ENCODE results near the gene RABL2A.
"Not testable (repeated sequence)": the region's sequence is repeated elsewhere in the genome, so short reads cannot be mapped to it uniquely, and the experiment has no call there.

RABL2A gene

DNA sequence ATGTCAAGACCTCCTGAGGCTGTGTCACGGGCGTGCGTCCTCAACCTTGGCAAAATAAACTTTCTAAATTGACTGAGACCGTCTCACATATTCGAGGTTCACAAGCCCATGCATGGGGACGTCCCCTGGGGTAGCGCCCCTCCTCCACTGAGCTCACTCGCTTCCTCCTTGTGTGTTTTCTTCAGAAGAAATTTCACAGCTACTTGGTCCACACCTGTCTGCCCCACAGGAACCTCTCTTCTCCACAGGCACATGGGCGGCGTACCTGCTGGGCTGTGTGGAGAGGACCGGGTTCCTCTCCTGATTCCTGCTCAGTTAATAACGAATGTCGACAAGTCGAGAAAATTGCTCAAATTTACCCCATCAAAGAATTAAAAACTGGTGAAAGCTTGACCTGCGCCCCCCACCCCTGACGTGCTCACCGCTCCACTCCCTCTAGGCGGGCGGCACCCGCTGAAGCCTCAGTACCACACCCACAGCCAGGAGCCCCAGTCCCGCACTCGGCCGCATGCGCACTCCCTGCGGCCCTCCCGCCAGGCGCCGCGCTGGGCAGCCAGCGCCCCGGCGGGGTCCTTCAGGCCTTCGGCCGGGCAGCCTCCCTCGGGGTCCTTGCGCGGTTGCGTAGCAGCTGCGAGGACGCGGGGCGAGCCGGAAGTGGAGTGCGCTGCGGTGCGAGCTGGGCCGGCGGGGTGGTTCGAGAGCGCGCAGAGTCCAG lies at the start of gene RABL2A:
Gene RABL2A (plus strand): TSS at position 651 of the 715 bp plus-strand sequence. CDS start 1,341 bp downstream, outside the sequence.
- peak; percentile 40 for DNase-seq (ENCODE audit: low spot score)

DNA sequence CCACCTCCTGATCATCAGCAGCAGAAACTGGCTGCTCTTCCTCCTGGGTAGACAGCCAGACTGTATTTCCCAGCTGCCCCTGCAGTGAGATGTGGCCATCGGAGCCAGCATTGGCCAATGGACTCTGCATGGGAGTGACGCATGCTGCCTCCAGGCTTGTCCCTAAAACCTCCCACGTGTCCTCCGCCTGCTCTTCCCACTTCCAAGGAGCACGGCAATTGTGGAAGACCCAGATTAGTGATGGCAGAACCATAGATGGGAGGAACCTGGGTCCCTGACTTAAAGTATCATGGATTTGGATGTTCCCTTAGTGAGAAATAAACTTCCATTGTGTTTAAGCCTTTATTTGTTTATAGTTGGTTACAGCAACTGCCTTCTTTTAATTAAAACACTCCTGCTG lies 48.6 kb upstream of the RABL2A start:
- not testable (repeated sequence) for DNase-seq (ENCODE audit: low spot score)

DNA sequence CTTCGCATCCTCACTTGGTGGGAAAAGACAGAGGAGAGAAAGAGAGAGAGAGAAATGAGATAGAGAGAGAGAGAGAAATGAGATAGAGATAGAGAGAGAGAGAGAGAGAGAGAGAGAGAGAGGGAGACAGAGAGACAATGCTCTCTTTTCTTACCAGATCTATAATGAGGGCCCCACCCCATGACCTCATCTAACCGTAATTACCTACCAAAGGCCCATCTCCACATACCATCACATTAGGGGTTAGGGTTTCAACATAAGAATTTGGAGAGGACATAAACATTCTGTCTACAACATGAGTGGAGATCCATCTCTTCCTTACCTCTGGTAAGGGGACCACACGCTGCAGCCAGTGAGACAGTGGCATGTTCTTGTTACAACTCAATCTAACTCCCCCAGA lies 44.6 kb upstream of the RABL2A start:
- DNase-seq (ENCODE audit: low spot score): peak; percentile 4

DNA sequence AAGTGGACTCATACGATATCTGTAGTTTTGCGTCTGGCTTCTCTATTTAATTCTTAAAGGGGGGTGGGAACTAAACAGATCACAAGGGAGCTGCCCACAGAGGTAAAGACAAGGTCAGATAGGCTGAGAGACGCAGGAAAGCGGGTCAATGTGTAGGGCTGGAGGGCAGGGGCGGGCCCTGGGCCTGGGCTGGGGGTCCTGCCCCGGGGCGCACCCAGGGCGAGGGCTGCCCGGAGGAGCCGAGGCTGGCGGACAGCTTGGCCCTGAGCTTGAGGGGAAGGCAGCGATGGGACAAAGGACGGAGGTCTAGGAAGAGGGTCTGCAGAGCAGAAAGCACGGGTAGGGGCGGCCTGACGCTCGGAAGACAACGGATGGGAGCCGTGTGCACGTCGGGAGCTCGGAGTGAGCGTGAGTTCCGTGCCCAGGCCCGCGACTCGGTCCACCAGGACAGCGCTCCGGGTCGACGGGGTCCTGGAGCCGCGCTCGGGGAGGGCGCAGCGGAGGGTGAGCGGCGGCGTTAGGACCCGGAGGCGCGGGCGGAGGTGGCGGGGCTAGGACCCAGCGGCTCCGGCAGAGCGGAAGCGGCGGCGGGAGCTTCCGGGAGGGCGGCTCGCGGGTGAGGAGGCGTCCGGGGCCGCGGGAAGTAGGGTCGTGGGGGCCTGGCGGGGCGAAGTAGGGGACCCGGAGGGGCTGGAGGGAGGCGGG lies 43.4 kb upstream of the RABL2A start:
- peak; percentile 57 for DNase-seq (ENCODE audit: low spot score)

DNA sequence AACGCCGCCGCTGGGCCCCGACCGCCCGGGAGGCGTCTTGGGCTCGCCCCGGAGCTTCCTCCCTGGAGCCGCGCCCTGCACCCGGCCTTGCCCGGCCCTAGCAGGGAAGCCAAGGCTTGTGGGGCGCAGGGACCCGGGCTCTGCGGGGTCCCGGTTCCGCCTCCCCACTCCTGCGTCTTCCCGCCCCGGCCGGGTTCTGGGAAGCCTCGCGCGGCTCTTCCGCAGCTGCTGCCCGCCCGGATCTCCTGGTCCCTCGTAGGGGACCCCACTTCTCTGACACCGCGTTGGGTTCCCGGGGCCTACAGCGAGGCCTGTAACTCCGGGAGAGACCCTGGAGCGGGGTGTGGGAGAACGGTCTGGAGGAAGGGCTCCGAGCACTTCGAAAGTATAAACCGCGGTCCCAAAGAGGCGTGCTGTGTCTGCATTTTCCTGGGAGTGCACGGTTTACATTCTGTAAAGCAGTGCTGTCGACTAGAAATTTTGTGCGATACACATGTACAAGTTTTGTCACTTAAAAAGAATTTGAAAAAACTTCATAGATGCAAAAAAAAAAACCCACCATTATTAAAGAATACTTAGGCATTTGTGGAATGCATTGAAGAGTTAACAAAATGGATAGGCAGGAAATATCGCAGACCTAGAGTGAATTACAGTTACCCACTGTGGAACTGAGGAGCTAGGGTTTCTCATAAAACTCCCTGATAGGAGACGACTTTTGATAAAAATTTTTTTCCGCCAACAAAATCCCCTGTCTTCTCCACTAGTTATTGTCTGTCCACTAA lies 42.6 kb upstream of the RABL2A start:
- DNase-seq (ENCODE audit: low spot score): not testable (repeated sequence)

DNA sequence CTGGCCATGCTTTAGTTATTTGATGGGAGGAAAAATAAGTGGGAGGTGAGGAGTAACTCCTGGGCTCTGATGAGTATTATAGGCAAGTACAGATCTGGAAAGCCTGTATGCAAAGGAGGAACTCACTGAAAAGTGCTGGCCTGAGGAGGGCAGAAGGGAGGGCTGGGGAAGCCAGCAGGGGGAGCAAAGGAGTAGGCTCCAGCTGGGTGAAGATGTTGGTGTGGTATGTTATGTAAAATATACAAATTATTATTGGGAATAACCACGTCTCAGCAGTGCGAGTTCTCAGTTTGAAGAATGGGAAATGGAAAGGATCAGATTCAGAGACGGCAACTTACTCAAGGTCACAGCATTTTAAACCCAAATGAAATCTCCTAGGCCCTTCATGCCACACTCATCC lies 39.9 kb upstream of the RABL2A start:
- DNase-seq (ENCODE audit: low spot score): peak; percentile 5

DNA sequence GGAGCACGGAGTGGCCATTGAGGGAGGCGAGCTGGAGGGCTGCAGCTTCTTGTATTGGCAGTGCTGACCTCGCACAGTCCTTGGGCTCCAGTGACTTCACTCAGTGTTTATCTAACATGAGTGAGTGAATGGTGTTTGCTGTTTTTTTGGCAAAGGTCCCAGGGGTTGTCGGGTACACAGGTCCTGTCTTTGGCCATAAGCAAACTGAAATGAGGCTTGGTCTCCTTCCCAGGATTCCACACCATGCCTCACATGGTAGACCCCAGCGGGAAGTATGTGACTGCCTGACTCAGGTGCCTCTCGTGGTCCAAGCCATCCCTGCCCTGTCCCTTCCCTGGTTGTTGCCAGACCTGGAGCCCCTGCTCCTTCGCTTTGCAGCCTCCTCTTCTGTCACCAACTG lies 37.5 kb upstream of the RABL2A start:
- DNase-seq (ENCODE audit: low spot score): not testable (repeated sequence)

DNA sequence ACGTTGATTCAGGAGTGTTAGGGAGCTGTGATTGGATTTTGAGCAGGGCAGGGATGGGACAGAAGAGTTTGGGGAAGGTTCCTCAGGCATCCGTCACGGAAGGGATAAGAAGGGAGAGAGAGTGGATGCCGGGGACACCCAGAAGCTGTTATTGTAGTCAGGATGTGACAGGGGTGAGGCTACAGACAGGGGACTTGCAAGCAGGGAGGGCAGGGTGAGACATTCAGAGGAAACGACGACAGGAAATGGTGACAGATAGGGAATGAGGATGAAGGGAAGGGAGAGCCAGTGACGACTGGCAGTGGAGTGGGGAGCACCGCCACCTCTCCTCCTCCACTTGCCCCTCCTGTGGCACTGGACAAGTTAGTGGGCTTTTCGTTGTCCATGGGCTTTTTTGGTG lies 35.1 kb upstream of the RABL2A start:
- not testable (repeated sequence) for DNase-seq (ENCODE audit: low spot score)

DNA sequence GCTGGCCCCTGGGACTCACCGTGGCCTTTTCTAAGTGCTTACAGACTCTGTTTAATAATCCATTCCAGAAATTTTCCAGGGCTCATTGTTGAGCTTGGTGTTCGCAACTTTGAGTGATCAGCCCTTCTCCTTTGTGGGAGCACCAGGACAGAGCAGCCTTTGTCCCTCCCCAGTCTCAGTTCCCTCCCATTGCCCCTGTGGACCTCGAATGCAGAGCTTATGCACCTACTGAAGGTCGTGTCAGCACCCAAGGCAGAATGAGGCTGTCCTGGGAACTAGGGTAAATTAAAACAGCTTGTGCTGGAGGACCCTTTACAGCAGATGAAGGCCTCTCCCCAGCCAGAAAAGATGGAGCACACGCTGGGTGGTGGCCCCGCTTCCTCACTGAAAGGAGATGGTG lies 33.8 kb upstream of the RABL2A start:
- DNase-seq (ENCODE audit: low spot score): peak; percentile 4

DNA sequence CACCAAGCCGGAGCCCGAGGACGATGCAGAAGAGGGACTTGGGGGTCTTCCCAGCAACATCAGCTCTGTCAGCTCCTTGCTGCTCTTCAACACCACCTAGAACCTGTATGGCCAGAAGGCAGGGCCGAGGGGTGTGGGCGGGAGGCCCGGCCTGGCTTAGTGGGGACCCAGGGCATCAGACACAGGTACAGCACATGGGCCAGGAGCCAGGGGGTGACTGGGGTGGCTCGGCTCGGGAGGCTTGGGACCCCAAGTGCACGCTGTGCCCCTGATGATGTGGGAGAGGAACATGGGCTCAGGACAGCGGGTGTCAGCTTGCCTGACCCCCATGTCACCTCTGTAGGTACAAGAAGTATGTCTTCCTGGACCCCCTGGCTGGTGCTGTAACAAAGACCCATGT lies 31.3 kb upstream of the RABL2A start:
- not testable (repeated sequence) for DNase-seq (ENCODE audit: low spot score)

DNA sequence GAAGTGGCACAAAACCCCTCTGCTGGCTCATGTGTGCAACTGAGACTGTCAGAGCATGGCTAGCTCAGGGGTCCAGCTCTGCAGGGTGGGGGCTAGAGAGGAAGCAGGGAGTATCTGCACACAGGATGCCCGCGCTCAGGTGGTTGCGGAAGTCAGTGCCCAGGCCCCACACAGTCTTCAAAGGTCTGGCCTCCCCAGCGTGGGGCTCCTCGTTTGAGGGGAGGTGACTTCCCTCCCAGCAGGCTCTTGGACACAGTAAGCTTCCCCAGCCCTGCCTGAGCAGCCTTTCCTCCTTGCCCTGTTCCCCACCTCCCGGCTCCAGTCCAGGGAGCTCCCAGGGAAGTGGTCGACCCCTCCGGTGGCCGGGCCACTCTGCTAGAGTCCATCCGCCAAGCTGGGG lies 29.9 kb upstream of the RABL2A start:
- not testable (repeated sequence) for DNase-seq (ENCODE audit: low spot score)

DNA sequence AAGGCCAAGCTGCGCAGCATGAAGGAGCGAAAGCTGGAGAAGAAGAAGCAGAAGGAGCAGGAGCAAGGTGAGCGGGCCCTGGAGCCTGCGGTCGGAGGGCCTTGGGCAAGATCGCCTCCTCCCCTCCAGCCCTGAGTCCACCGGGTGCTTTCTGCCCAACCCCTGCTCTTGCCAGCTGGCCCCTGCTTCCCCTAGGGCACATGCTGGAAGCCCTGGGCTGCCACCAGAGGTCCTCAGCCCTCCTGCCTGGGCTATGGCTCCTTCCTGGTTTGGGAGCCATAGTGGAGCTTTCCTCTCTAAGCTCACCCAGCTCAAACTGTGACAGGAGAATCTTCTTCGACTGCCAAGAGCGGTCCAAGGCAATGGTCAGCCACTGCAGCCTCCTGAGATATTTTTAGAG lies 29.5 kb upstream of the RABL2A start:
- not testable (repeated sequence) for DNase-seq (ENCODE audit: low spot score)

DNA sequence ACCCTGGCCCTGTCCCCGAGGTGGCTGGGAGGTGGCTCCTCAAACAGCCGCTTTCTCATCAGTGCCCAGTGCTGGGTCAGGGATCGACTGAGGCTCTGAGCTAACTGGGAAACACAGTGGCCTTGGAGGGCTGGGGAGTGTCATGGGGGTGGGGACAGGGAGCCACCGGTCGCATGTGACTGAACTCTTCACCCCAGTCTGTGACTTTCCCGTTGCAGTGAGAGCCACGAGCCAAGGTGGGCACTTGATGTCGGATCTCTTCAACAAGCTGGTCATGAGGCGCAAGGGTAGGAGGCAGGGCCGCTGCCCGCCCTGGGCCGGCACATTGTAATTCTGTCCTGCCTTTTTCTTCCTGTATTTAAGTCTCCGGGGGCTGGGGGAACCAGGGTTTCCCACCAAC lies 28.9 kb upstream of the RABL2A start:
- DNase-seq (ENCODE audit: low spot score): not testable (repeated sequence)

DNA sequence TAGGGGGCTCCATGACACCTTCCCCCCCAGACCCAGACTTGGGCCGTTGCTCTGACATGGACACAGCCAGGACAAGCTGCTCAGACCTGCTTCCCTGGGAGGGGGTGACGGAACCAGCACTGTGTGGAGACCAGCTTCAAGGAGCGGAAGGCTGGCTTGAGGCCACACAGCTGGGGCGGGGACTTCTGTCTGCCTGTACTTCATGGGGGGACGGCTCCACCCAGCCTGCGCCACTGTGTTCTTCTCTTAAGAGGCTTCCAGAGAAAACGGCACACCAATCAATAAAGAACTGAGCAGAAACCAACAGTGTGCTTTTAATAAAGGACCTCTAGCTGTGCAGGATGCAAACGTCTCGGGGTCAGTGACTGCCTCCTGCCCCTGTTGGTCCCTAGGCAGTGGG lies 28.3 kb upstream of the RABL2A start:
- not testable (repeated sequence) for DNase-seq (ENCODE audit: low spot score)

DNA sequence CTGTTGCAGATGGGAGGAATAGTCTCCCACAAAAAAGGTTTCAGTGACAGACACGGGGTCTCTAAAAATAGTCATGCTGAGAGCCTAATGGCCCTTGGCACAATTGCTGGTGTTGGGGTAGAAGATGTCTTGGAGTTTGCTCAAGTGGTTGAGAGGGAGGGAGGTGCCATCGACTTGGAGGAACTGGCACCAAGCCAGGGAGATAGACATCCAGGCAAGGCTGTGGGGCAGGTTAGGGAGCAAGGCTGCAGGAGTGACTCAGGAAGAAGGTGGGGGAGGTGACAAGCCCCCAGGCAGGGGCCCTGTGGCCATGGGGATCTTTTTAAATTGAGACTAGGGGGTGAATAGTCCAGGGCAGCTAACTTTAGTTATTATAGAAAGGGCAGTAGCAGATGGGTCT lies 27.9 kb upstream of the RABL2A start:
- not testable (repeated sequence) for DNase-seq (ENCODE audit: low spot score)

DNA sequence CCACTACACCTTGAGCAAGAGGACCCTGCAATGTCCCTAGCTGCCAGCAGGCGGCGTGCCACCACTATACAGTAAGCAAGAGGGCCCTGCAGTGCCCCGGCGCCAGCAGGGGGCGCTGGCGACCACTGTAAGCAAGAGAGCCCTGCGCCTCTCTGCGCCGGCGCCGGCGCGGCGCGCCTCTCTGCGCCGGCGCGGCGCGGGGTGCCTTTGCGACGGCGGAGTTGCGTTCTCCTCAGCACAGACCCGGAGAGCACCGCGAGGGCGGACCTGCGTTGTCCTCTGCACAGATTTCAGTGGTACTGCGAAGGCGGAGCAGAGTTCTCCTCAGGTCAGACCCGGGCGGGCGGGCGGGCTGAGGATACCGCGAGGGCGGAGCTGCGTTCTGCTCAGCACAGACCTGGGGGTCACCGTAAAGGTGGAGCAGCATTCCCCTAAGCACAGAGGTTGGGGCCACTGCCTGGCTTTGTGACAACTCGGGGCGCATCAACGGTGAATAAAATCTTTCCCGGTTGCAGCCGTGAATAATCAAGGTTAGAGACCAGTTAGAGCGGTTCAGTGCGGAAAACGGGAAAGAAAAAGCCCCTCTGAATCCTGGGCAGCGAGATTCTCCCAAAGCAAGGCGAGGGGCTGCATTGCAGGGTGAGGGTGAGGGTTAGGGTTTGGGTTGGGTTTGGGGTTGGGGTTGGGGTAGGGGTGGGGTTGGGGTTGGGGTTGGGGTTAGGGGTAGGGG lies 24.9 kb upstream of the RABL2A start:
- DNase-seq (ENCODE audit: low spot score): peak; percentile 4

DNA sequence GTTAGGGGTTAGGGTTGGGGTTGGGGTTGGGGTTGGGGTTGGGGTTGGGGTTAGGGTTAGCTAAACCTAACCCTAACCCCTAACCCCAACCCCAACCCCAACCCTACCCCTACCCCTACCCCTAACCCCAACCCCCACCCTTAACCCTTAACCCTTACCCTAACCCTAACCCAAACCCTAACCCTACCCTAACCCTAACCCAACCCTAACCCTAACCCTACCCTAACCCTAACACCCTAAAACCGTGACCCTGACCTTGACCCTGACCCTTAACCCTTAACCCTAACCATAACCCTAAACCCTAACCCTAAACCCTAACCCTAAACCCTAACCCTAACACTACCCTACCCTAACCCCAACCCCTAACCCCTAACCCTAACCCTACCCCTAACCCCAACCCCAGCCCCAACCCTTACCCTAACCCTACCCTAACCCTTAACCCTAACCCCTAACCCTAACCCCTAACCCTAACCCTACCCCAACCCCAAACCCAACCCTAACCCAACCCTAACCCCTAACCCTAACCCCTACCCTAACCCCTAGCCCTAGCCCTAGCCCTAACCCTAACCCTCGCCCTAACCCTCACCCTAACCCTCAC lies 24.1 kb upstream of the RABL2A start:
- DNase-seq (ENCODE audit: low spot score): peak; percentile 3

DNA sequence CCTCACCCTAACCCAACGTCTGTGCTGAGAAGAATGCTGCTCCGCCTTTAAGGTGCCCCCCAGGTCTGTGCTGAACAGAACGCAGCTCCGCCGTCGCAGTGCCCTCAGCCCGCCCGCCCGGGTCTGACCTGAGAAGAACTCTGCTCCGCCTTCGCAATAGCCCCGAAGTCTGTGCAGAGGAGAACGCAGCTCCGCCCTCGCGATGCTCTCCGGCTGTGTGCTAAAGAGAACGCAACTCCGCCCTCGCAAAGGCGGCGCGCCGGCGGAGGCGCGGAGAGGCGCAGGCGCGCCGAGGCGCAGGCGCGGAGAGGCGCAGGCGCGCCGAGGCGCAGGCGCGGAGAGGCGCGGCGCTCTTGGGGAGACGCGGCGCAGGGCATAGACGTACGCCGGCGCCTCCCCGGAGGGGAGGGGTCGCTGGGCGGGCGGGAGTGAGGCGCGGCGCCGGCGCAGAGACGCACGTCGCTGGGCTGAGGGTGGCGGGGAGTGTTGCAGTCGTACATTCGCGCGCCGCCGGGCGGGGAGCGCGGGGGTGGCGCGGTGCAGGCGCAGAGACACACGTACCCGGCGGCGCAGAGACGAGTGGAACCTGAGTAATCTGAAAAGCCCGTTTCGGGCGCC lies 23.5 kb upstream of the RABL2A start:
- DNase-seq (ENCODE audit: low spot score): peak; percentile 58

DNA sequence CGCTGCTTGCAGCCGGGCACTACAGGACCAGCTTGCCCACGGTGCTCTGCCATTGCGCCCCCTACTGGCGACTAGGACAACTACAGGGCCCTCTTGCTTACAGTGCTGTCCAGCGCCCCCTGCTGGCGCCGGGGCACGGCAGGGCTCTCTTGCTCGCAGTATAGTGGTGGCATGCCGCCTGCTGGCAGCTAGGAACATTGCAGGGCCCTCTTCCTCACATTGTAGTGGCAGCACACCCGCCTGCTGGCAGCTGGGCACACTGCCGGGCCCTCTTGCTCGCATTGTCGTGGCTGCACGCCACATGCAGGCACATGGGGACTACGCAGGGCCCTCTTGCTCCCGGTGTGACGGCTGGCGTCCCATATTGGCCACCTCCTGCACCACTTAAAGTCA lies 23.0 kb upstream of the RABL2A start:
- peak; percentile 14 for DNase-seq (ENCODE audit: low spot score)

DNA sequence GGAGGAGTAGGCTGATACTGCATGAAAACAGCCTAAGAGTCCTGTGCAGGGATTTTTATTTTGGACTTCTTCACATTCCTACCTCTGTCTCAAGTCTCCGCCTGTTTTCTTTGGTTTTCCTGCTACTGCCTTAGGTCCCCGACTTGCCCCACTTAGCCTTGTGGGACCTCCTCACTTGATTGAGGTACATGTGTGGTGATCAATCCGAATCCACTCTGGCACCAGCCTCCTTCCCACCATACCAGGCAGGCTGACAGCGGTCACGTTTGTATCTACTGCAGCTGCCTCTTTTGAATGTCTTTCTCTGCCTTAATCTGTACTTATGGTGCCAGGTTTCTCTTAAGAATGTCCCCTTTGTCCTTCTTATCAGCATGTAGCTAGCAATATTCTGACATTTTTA lies 22.4 kb upstream of the RABL2A start:
- DNase-seq (ENCODE audit: low spot score): not testable (repeated sequence)

DNA sequence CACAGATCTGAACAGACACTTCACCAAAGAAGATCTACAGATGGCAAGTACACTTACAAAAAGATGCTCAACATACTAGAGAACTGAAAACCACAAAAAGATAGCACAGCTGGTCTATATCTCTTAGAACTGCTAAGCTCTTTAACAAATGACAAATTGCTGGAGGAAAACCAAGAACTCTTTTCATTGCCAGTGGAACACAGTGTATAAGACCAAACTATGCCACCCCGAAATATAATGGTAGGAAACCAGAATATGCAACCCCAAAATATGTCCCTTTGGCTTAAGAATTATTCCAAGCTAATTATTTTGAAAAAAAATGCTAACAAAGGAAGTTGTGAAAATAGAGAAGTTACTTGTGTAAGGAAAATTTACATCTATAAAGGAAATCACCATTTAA lies 21.0 kb upstream of the RABL2A start:
- not testable (repeated sequence) for DNase-seq (ENCODE audit: low spot score)
